SK-N-SH (cell line): ENCODE measurements around the gene FLT3LG. TPM values are rescaled to one million over a fixed set of nuclear protein-coding genes. Genes with fewer than 3 reads are reported as not detected.
"Not testable (repeated sequence)": the region's sequence is repeated elsewhere in the genome, so short reads cannot be mapped to it uniquely, and the experiment has no call there.

Experiments
- CTCF ChIA-PET: fragments of 300-600, 350-600 bp; formaldehyde crosslinking; extraction: SDS; loops from one replicate; lab custom pipeline; 2021; lab: Yijun Ruan, JAX
- POLR2A ChIA-PET: fragments of 350-600 bp; sonication (Branson Sonifier 250); formaldehyde crosslinking; extraction: SDS; loops from one replicate; lab custom pipeline; 2020; ENCODE audit warnings: antibody characterized with exemption, inconsistent platforms; lab: Yijun Ruan, JAX
- DNase-seq: peaks from one replicate; pipeline ENCODE4 v3.0.0; 2012
- H2AFZ ChIP-seq: fragments of 200-600 bp; sonication (generic); 2 replicates; pipeline ENCODE4 v1.8.1; 2016; ENCODE audit warnings: antibody characterized with exemption, mild to moderate bottlenecking, low read depth
- H3F3A ChIP-seq: fragments of 200-600 bp; sonication (generic); replicated peaks from 2 replicates; pipeline ENCODE3; 2016; ENCODE audit warnings: antibody characterized with exemption, mild to moderate bottlenecking; ENCODE audit not compliant: insufficient read depth
- H3K27ac ChIP-seq, 2 experiments: fragments of 200-500 bp in 1 of 2; fragments of 200-600 bp in 1 of 2; sonication (Bioruptor generic) in 1 of 2; sonication (generic), shearing (Covaris generic) in 1 of 2; 2 replicates each; pipeline versions ENCODE4 v1.5.1 to v1.6.1; 2014 to 2016; ENCODE audit warnings: low read depth in 2 of 2, inconsistent platforms in 1 of 2, low read length in 1 of 2, mild to moderate bottlenecking in 1 of 2, mixed read lengths in 1 of 2
- H3K27me3 ChIP-seq: fragments of 200-600 bp; sonication (generic), shearing (Covaris generic); 2 replicates; pipeline ENCODE4 v1.6.1; 2016; ENCODE audit warnings: mixed run types; ENCODE audit not compliant: insufficient read depth
- H3K36me3 ChIP-seq, 2 experiments: fragments of 200-500 bp in 1 of 2; fragments of 200-600 bp in 1 of 2; sonication (Bioruptor generic) in 1 of 2; sonication (generic) in 1 of 2; replicated peaks in 1 of 2; 2 replicates each; pipeline versions ENCODE3 to v1.5.1; 2014 to 2016; ENCODE audit warnings: low read length in 1 of 2, mild to moderate bottlenecking in 1 of 2; ENCODE audit not compliant: insufficient read depth in 2 of 2, control insufficient read depth in 1 of 2
- H3K4me1 ChIP-seq, 2 experiments: fragments of 200-500 bp in 1 of 2; fragments of 200-600 bp in 1 of 2; sonication (Bioruptor generic) in 1 of 2; sonication (generic), shearing (Covaris generic) in 1 of 2; 2 replicates each; pipeline versions ENCODE4 v1.5.1 to v1.6.1; 2014 to 2016; ENCODE audit warnings: low read depth in 1 of 2, low read length in 1 of 2, mixed run types in 1 of 2; ENCODE audit not compliant: insufficient read depth in 2 of 2, control insufficient read depth in 1 of 2
- H3K4me2 ChIP-seq: fragments of 200-600 bp; sonication (generic), shearing (Covaris generic); 2 replicates; pipeline ENCODE4 v1.6.1; 2017; ENCODE audit warnings: mixed run types
- H3K4me3 ChIP-seq, 2 experiments: fragments of 200-500 bp in 1 of 2; fragments of 200-600 bp in 1 of 2; sonication (Bioruptor generic) in 1 of 2; sonication (generic), shearing (Covaris generic) in 1 of 2; 2 replicates each; pipeline versions ENCODE4 v1.5.1 to v1.8.1; 2014 to 2016; ENCODE audit warnings: low read depth in 2 of 2, inconsistent platforms in 1 of 2, low read length in 1 of 2, mild to moderate bottlenecking in 1 of 2, mixed read lengths in 1 of 2, moderate library complexity in 1 of 2
- H3K79me2 ChIP-seq: fragments of 200-600 bp; sonication (generic); 2 replicates; pipeline ENCODE4 v1.8.1; 2017; ENCODE audit warnings: mild to moderate bottlenecking; ENCODE audit not compliant: insufficient read depth
- H3K9ac ChIP-seq: fragments of 200-600 bp; sonication (generic); 2 replicates; pipeline ENCODE4 v1.6.1; 2017; ENCODE audit warnings: mixed run types
- H3K9me2 ChIP-seq: fragments of 200-600 bp; sonication (generic); 2 replicates; pipeline ENCODE4 v1.6.1; 2017; ENCODE audit warnings: mixed run types
- H3K9me3 ChIP-seq: fragments of 200-600 bp; sonication (generic); 2 replicates; pipeline ENCODE4 v1.6.1; 2017; ENCODE audit warnings: mixed run types, mild to moderate bottlenecking, moderate library complexity
- H4K20me1 ChIP-seq: fragments of 200-600 bp; sonication (generic); 2 replicates; pipeline ENCODE4 v1.6.1; 2017; ENCODE audit warnings: mild to moderate bottlenecking, mixed run types; ENCODE audit not compliant: insufficient read depth
- CHD2 ChIP-seq: fragments of 150-350 bp; IDR thresholded peaks from 2 replicates; pipeline ENCODE4 v1.6.1; 2018; ENCODE audit warnings: low read length; ENCODE audit not compliant: partially characterized antibody
- FOXM1 ChIP-seq: IDR thresholded peaks from 2 replicates; pipeline ENCODE4 v1.4.0; 2012; ENCODE audit warnings: low read depth, mild to moderate bottlenecking
- GABPA ChIP-seq: IDR thresholded peaks from 2 replicates; pipeline ENCODE4 v1.4.0; 2012; ENCODE audit warnings: low read depth, mild to moderate bottlenecking
- IRF3 ChIP-seq: fragments of 150-350 bp; IDR thresholded peaks from 2 replicates; pipeline ENCODE4 v1.6.1; 2016; ENCODE audit warnings: mild to moderate bottlenecking, low read depth, low read length
- JUND ChIP-seq: IDR thresholded peaks from 2 replicates; pipeline ENCODE4 v1.4.0; 2012
- MEF2A ChIP-seq: IDR thresholded peaks from 2 replicates; pipeline ENCODE4 v1.4.0; 2012; ENCODE audit warnings: low read depth, borderline replicate concordance
- NFIC ChIP-seq: IDR thresholded peaks from 2 replicates; pipeline ENCODE4 v1.4.0; 2012; ENCODE audit warnings: borderline replicate concordance
- RCOR1 ChIP-seq: fragments of 150-350 bp; IDR thresholded peaks from 2 replicates; pipeline ENCODE4 v1.6.1; 2017; ENCODE audit warnings: antibody characterized with exemption, low read length
- RXRA ChIP-seq: IDR thresholded peaks from 2 replicates; pipeline ENCODE4 v1.4.0; 2012; ENCODE audit warnings: low read depth, mild to moderate bottlenecking, borderline replicate concordance
- SMC3 ChIP-seq: IDR thresholded peaks from 2 replicates; pipeline ENCODE4 v1.6.1; 2012; ENCODE audit warnings: low read depth, low read length, improper control_type of control experiment
- TAF1 ChIP-seq: IDR thresholded peaks from 2 replicates; pipeline ENCODE4 v1.6.1; 2012; ENCODE audit warnings: low read depth, mild to moderate bottlenecking, low read length, moderate library complexity, borderline replicate concordance
- TCF12 ChIP-seq: IDR thresholded peaks from 2 replicates; pipeline ENCODE4 v1.4.0; 2012
- WGBS: methylation state at CpG from one replicate; pipeline ENCODE4 v1.1.6; 2017; ENCODE audit warnings: low lambda C conversion rate; 5-methylcytosine and 5-hydroxymethylcytosine counted together
- polyA plus RNA-seq, 3 experiments: library from polyadenylated mRNA; depleted of rRNA; stranded (reverse); fragments of >200 nt; gene quantifications; 2 replicates each; pipeline ENCODE4 v1.2.3, GENCODE V29; 2012
- TF ChIP-seq, protein P1 (sequence below): fragments of 150-350 bp; IDR thresholded peaks from 2 replicates; pipeline ENCODE4 v1.6.1; 2017; ENCODE audit warnings: antibody characterized with exemption, low read length, low read depth, borderline replicate concordance
- TF ChIP-seq, protein P2 (sequence below): IDR thresholded peaks from 2 replicates; pipeline ENCODE4; 2012
- TF ChIP-seq, protein P3 (sequence below): IDR thresholded peaks from 2 replicates; pipeline ENCODE4 v1.4.0; 2012; ENCODE audit warnings: low read depth, borderline replicate concordance

The FLT3LG gene
- polyA plus RNA-seq, 1 of the 3 experiments (the other 2 are of a cell fraction) = 6.4 TPM

DNA sequence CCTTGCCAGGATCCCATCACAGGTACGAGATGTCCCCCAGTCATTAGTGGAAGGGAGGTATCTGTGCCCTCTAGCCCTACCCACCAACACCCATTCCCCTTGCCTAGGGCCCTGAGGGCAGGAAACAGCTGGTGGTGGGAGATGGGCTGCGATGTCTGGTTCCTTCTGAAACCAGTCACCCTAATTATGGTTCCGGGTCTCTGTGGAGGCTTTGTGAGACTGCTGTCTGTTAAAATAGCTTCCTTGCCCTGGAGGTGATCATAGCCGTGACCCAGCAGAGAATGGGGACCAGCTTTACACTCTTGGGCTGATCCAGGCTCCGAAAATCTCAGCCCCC, 15.5 kb upstream of the FLT3LG start (continued):
- TF ChIP-seq IRF3 = no peak
- no peak for TF ChIP-seq NFIC
- TF ChIP-seq, protein P1, sequence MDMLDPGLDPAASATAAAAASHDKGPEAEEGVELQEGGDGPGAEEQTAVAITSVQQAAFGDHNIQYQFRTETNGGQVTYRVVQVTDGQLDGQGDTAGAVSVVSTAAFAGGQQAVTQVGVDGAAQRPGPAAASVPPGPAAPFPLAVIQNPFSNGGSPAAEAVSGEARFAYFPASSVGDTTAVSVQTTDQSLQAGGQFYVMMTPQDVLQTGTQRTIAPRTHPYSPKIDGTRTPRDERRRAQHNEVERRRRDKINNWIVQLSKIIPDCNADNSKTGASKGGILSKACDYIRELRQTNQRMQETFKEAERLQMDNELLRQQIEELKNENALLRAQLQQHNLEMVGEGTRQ = no peak

DNA sequence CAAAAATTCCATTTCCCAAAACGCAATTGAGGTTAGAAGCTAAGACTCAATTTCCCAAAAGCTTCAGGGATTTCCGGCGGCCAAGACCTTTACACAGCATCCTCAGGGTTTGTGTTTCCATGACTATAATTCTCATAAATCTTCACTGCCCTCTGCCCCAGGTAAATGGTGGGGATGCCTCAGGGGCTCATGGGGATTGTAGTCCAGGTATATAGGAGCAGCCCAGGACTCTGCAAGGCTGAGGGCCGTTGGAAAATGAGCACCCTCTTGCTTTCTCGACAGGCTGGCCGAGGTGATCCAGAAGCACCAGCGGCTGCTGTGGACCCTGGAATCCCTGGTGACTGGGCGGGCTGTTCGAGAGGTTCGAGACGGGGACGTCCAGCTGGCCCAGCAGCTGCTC, 14.6 kb upstream of the FLT3LG start:
- peaks cover 14% of the 10 kb centered on the region for H3K79me2 ChIP-seq
- no peak overlapping the region for H3K9ac ChIP-seq
- H3K4me2 ChIP-seq = no peak overlapping the region
- no peak overlapping the region for H3K4me3 ChIP-seq
- H2AFZ ChIP-seq = no peak overlapping the region
- H3K27ac ChIP-seq = no peak overlapping the region
- ChIA-PET POLR2A (no interaction called here), CTCF (interaction anchor here (1.1 to 1.7 kb wide), 2 partner anchors 8 to 14 kb away, joined by 3 to 7 read pairs; partner anchors contain the start of genes FLT3LG and PIH1D1)
- no peaks in the 10 kb centered on the region for H3K9me3 ChIP-seq
- WGBS = 92% methylated on average over 12 of the region's 12 CpGs
- H3F3A ChIP-seq = peaks cover 11% of the 10 kb centered on the region
- H4K20me1 ChIP-seq = no peaks in the 10 kb centered on the region
- H3K36me3 ChIP-seq = no peaks in the 10 kb centered on the region
- TF ChIP-seq TCF12 = no peak
- no peak for TF ChIP-seq MEF2A
- TF ChIP-seq, protein P2, sequence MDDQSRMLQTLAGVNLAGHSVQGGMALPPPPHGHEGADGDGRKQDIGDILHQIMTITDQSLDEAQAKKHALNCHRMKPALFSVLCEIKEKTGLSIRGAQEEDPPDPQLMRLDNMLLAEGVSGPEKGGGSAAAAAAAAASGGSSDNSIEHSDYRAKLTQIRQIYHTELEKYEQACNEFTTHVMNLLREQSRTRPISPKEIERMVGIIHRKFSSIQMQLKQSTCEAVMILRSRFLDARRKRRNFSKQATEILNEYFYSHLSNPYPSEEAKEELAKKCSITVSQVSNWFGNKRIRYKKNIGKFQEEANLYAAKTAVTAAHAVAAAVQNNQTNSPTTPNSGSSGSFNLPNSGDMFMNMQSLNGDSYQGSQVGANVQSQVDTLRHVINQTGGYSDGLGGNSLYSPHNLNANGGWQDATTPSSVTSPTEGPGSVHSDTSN = no peak
- no peak for TF ChIP-seq SMC3
- TF ChIP-seq CHD2 = no peak
- TF ChIP-seq FOXM1 = no peak
- TF ChIP-seq RXRA = no peak
- TF ChIP-seq RCOR1 = no peak
- no peak for TF ChIP-seq TAF1
- TF ChIP-seq JUND = no peak
- TF ChIP-seq, protein P3, sequence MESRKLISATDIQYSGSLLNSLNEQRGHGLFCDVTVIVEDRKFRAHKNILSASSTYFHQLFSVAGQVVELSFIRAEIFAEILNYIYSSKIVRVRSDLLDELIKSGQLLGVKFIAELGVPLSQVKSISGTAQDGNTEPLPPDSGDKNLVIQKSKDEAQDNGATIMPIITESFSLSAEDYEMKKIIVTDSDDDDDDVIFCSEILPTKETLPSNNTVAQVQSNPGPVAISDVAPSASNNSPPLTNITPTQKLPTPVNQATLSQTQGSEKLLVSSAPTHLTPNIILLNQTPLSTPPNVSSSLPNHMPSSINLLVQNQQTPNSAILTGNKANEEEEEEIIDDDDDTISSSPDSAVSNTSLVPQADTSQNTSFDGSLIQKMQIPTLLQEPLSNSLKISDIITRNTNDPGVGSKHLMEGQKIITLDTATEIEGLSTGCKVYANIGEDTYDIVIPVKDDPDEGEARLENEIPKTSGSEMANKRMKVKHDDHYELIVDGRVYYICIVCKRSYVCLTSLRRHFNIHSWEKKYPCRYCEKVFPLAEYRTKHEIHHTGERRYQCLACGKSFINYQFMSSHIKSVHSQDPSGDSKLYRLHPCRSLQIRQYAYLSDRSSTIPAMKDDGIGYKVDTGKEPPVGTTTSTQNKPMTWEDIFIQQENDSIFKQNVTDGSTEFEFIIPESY = no peak
- TF ChIP-seq GABPA = no peak
- no peaks in the 10 kb centered on the region for H3K27me3 ChIP-seq
- no peaks in the 10 kb centered on the region for H3K9me2 ChIP-seq
- H3K4me1 ChIP-seq = peaks cover 0 to 2% of the 10 kb centered on the region in 2 experiments; a peak in 1 of 4 replicates
- DNase-seq = peak; percentile 24

GRCh38 chr19:49461130-49461529, 12.9 kb upstream of the FLT3LG start:
- POLR2A ChIA-PET, H3K9ac ChIP-seq, H3K4me2 ChIP-seq, H3K36me3 ChIP-seq, H3F3A ChIP-seq, H3K4me3 ChIP-seq, DNase-seq, H3K27me3 ChIP-seq, H4K20me1 ChIP-seq, H3K4me1 ChIP-seq, H3K9me3 ChIP-seq, H3K79me2 ChIP-seq, H2AFZ ChIP-seq, H3K9me2 ChIP-seq, H3K27ac ChIP-seq: not testable (repeated sequence)
- no CpG with 5 or more reads among the region's 1 CpG for WGBS
- CTCF ChIA-PET = interaction anchor here (0.6 kb wide), 1 partner anchor 12 kb away, joined by 3 read pairs; no protein-coding TSS in a partner anchor
